ENCODE results near the gene CNOT3.

- TF ChIP-seq CTCF (conservative IDR thresholded peaks at IDR 0.05; ENCODE audit: low read depth in 2 of 2), result no peak
- TF ChIP-seq EZH2 (IDR thresholded peaks at IDR 0.05; ENCODE audit: low read depth, unreplicated experiment), result no peak
- TF ChIP-seq JUNB (IDR thresholded peaks at IDR 0.05; ENCODE audit: unreplicated experiment), result no peak
- TF ChIP-seq POLR2AphosphoS5 (IDR thresholded peaks at IDR 0.05; ENCODE audit: low read depth), result no peak
- TF ChIP-seq REST (IDR thresholded peaks at IDR 0.05; ENCODE audit: unreplicated experiment), result no peak
- no peak for TF ChIP-seq CREB1 (CRISPR knock-in tag; IDR thresholded peaks at IDR 0.05; ENCODE audit: low read depth)
- no peak for TF ChIP-seq EZH2phosphoT487 (IDR thresholded peaks at IDR 0.05; ENCODE audit: unreplicated experiment)
These were observed 13.2 kb upstream of the CNOT3 start for GRCh38 chr19:54124393-54124792.
